ENCODE results near the gene FCN3. TPM values are rescaled to one million over a fixed set of nuclear protein-coding genes. Genes with fewer than 3 reads are reported as not detected.

The FCN3 gene
- total RNA-seq, 4 donors from 2014 or later = 13.2 to 35.7 (median 19.3) TPM

DNA sequence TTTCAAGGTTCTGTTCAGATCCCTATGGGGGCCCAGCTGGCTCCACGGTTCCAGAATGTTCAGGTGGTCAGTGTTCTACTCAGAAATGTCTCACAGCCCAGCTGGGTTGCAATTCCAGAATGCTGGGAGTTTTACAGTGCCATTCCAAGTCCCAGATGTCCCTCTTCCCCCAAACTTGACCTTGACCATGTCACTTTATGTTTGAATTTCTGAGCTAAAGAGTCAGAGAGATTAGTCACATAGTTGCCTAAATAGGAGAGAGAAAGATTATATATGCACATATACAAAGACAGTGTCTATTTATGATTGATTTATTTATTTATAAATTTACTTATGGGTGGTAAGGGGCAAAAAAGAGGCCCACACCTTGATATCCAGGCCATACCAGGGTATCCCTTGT is 20.3 kb upstream of the FCN3 start:
- Histone ChIP-seq H3K36me3 (no peaks in the 10 kb centered on the region), H3K4me3 (no peak overlapping the region), H3K27me3 (no peaks in the 10 kb centered on the region), H3K4me1 (peaks cover 17 to 19% of the 10 kb centered on the region in 2 donors), H3K9me3 (no peaks in the 10 kb centered on the region), H3K27ac (peak overlapping the region in 1 of 4 donors; percentile 52)
- in situ Hi-C loops (cut with MboI; ENCODE audit: low sequenced_read_pairs in 4 of 4) = loop anchor here (5.0 to 10.0 kb wide), 6 partner anchors 38 to 270 kb away; partner anchors contain the start of gene AHDC1 (in 2 of the 4)
- no peak for ATAC-seq
- no peak for DNase-seq
- intact Hi-C loops (cut with DNase I; ENCODE audit: low total_unique reads) = loop anchor here (1.0 to 2.0 kb wide), 2 partner anchors 38 to 212 kb away; no protein-coding TSS in a partner anchor
- no peak for TF ChIP-seq POLR2A (IDR thresholded peaks at IDR 0.05)

DNA sequence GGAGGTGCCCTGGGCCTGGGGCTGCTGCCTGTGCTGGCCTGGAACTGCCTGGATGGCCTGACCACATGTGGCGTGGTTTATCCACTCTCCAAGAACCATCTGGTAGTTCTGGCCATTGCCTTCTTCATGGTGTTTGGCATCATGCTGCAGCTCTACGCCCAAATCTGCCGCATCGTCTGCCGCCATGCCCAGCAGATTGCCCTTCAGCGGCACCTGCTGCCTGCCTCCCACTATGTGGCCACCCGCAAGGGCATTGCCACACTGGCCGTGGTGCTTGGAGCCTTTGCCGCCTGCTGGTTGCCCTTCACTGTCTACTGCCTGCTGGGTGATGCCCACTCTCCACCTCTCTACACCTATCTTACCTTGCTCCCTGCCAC is 19.6 kb upstream of the FCN3 start:
- H3K4me1 ChIP-seq = peaks cover 17 to 19% of the 10 kb centered on the region in 2 donors
- DNase-seq = no peak
- TF ChIP-seq, protein P1, sequence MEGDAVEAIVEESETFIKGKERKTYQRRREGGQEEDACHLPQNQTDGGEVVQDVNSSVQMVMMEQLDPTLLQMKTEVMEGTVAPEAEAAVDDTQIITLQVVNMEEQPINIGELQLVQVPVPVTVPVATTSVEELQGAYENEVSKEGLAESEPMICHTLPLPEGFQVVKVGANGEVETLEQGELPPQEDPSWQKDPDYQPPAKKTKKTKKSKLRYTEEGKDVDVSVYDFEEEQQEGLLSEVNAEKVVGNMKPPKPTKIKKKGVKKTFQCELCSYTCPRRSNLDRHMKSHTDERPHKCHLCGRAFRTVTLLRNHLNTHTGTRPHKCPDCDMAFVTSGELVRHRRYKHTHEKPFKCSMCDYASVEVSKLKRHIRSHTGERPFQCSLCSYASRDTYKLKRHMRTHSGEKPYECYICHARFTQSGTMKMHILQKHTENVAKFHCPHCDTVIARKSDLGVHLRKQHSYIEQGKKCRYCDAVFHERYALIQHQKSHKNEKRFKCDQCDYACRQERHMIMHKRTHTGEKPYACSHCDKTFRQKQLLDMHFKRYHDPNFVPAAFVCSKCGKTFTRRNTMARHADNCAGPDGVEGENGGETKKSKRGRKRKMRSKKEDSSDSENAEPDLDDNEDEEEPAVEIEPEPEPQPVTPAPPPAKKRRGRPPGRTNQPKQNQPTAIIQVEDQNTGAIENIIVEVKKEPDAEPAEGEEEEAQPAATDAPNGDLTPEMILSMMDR (IDR thresholded peaks at IDR 0.05 in 4 of 5, conservative IDR thresholded peaks at IDR 0.05 in 1 of 5) = no peak
- TF ChIP-seq POLR2A (IDR thresholded peaks at IDR 0.05) = no peak
- in situ Hi-C loops (cut with MboI; ENCODE audit: low sequenced_read_pairs in 4 of 4) (loop anchor here (5.0 to 10.0 kb wide), 5 partner anchors 37 to 271 kb away; partner anchors contain the start of gene AHDC1 (in 2 of the 4)), intact Hi-C loops (cut with DNase I; ENCODE audit: low total_unique reads) (loop anchor here (2.0 kb wide), 1 partner anchor 213 kb away; no protein-coding TSS in a partner anchor)
- no peak for ATAC-seq
- H3K36me3 ChIP-seq = no peaks in the 10 kb centered on the region
- H3K27ac ChIP-seq = no peak overlapping the region
- H3K27me3 ChIP-seq = no peaks in the 10 kb centered on the region
- H3K4me3 ChIP-seq = no peak overlapping the region
- no peaks in the 10 kb centered on the region for H3K9me3 ChIP-seq

DNA sequence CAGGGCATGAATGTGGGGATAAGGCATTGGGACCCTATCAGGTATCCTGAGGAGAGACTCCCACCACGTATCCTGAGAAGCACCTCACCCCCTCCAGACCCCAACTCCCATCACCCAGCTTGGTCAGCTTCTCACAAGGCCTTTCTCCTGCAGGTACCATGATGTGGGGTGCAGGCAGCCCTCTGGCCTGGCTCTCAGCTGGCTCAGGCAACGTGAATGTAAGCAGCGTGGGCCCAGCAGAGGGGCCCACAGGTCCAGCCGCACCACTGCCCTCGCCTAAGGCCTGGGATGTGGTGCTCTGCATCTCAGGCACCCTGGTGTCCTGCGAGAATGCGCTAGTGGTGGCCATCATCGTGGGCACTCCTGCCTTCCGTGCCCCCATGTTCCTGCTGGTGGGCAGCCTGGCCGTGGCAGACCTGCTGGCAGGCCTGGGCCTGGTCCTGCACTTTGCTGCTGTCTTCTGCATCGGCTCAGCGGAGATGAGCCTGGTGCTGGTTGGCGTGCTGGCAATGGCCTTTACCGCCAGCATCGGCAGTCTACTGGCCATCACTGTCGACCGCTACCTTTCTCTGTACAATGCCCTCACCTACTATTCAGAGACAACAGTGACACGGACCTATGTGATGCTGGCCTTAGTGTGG is 19.1 kb upstream of the FCN3 start:
- in situ Hi-C loops (cut with MboI; ENCODE audit: low sequenced_read_pairs in 4 of 4) = loop anchor here (5.0 to 10.0 kb wide), 5 partner anchors 36 to 271 kb away; partner anchors contain the start of gene AHDC1 (in 2 of the 4)
- Histone ChIP-seq H3K4me1 (peaks cover 17 to 20% of the 10 kb centered on the region in 2 donors), H3K27ac (no peak overlapping the region), H3K9me3 (no peaks in the 10 kb centered on the region), H3K27me3 (no peaks in the 10 kb centered on the region), H3K36me3 (no peaks in the 10 kb centered on the region), H3K4me3 (no peak overlapping the region)
- ATAC-seq (no peak), DNase-seq (no peak)
- intact Hi-C loops (cut with DNase I; ENCODE audit: low total_unique reads) = loop anchor here (2.0 kb wide), 2 partner anchors 213 to 269 kb away; no protein-coding TSS in a partner anchor
- TF ChIP-seq, protein P1 (IDR thresholded peaks at IDR 0.05 in 4 of 5, conservative IDR thresholded peaks at IDR 0.05 in 1 of 5) = no peak
- no peak for TF ChIP-seq POLR2A (IDR thresholded peaks at IDR 0.05)

DNA sequence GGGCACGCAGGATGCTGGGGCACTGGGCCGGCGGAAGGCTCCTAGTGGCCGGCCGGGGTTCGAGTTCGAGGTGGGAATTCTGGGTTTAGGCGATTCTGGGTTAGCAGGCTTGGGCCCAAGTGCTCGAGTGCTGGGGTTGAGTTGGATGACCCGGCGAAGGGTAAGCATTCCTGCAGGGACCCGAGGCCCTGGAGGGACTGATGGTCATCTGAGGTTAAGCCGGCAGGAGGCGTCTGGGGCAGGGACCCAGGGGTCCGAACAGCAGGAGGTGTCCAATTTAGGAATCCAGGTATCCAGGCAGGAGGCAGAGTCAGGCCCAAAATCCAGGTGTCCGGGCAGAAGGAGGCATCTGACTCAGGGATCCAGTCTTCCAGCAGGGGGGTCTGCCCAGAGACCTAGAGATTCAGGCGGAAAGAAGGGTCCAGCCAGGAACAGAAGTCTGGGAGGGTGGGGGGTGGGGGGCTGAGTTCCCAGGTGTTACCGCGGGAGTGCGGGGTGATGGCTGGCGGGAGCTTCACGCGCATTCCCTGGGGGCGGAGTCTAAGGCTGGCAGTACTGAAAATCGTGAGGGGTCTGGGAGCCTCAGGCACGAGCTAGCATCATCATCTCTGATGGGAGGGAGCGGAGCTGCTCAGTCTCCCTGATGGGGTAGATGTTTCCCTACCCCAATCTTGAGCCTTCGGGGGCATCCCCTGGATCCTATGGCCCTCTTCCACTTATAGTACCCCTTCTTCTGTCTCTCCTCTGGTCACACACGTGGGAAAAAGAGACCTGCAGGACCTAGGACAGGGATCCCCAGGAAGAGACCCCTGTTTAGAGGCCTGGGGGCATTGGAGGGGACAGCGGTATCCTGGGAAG is 18.4 kb upstream of the FCN3 start:
- H3K4me3 ChIP-seq = peak overlapping the region; percentile 50 to 65 (median 54)
- DNase-seq = no peak
- no peaks in the 10 kb centered on the region for H3K36me3 ChIP-seq
- no peaks in the 10 kb centered on the region for H3K27me3 ChIP-seq
- no peak for TF ChIP-seq POLR2A (IDR thresholded peaks at IDR 0.05)
- TF ChIP-seq, protein P1 (IDR thresholded peaks at IDR 0.05 in 4 of 5, conservative IDR thresholded peaks at IDR 0.05 in 1 of 5) = no peak
- ATAC-seq = no peak
- peaks cover 17 to 23% of the 10 kb centered on the region in 2 donors for H3K4me1 ChIP-seq
- in situ Hi-C loops (cut with MboI; ENCODE audit: low sequenced_read_pairs in 4 of 4) (loop anchor here (5.0 to 10.0 kb wide), 5 partner anchors 36 to 272 kb away; partner anchors contain the start of gene AHDC1 (in 2 of the 4)), intact Hi-C loops (cut with DNase I; ENCODE audit: low total_unique reads) (loop anchor here (1.0 to 2.0 kb wide), 2 partner anchors 28 to 270 kb away; no protein-coding TSS in a partner anchor)
- peak overlapping the region in 3 of 4 donors; percentile 57 to 66 (median 61) for H3K27ac ChIP-seq
- no peaks in the 10 kb centered on the region for H3K9me3 ChIP-seq

All from gastrocnemius medialis (tissue), 4 donors.